ENCODE measurements around the gene ATP5MC3. TPM values are rescaled to one million over a fixed set of nuclear protein-coding genes. Genes with fewer than 3 reads are reported as not detected.

ATP5MC3 gene
- total and polyA plus RNA-seq, 2 donors = 184 to 209 TPM

- H3K36me3 ChIP-seq (ENCODE audit: control insufficient read depth in 2 of 2, insufficient read depth in 2 of 2, low read length in 1 of 2) = no peaks in the 10 kb centered on the region
- H3K4me1 ChIP-seq (ENCODE audit: control insufficient read depth in 2 of 2, insufficient read depth in 2 of 2, low read length in 2 of 2) = peaks cover 2 to 7% of the 10 kb centered on the region in 2 donors
- no peaks in the 10 kb centered on the region for H3K27me3 ChIP-seq (ENCODE audit: control insufficient read depth in 2 of 2, insufficient read depth in 1 of 2, low read length in 1 of 2)
- no peak overlapping the region for H3K27ac ChIP-seq (ENCODE audit: low read depth in 1 of 2, low read length in 1 of 2)
- no peaks in the 10 kb centered on the region for H3K9me3 ChIP-seq (ENCODE audit: control insufficient read depth in 2 of 2, insufficient read depth in 1 of 2, low read length in 1 of 2)
- 97% methylated on average over 8 of the region's 8 CpGs for WGBS
- H3K4me3 ChIP-seq (ENCODE audit: low read length in 2 of 2) = no peak overlapping the region
- no peak for DNase-seq (ENCODE audit: low read depth in 6 of 9, low spot score in 9 of 9)
Measured at GRCh38 chr2:175164235-175164634, 17.3 kb downstream of the ATP5MC3 start.

GRCh38 chr2:175158894-175159293, 22.6 kb downstream of the ATP5MC3 start:
- WGBS = 98% methylated on average over 4 of the region's 4 CpGs
- DNase-seq (ENCODE audit: low read depth in 6 of 9, low spot score in 9 of 9) = no peak
- Histone ChIP-seq H3K4me3 (ENCODE audit: low read length in 2 of 2) (no peak overlapping the region), H3K27me3 (ENCODE audit: control insufficient read depth in 2 of 2, insufficient read depth in 1 of 2, low read length in 1 of 2) (no peaks in the 10 kb centered on the region), H3K4me1 (ENCODE audit: control insufficient read depth in 2 of 2, insufficient read depth in 2 of 2, low read length in 2 of 2) (no peaks in the 10 kb centered on the region), H3K36me3 (ENCODE audit: control insufficient read depth in 2 of 2, insufficient read depth in 2 of 2, low read length in 1 of 2) (peaks cover 0 to 9% of the 10 kb centered on the region in 2 donors), H3K27ac (ENCODE audit: low read depth in 1 of 2, low read length in 1 of 2) (no peak overlapping the region), H3K9me3 (ENCODE audit: control insufficient read depth in 2 of 2, insufficient read depth in 1 of 2, low read length in 1 of 2) (peaks cover 0 to 2% of the 10 kb centered on the region in 2 donors)

- no peaks in the 10 kb centered on the region for H3K4me1 ChIP-seq (ENCODE audit: control insufficient read depth in 2 of 2, insufficient read depth in 2 of 2, low read length in 2 of 2)
- H3K36me3 ChIP-seq (ENCODE audit: control insufficient read depth in 2 of 2, insufficient read depth in 2 of 2, low read length in 1 of 2) = peaks cover 0 to 9% of the 10 kb centered on the region in 2 donors
- peaks cover 0 to 2% of the 10 kb centered on the region in 2 donors for H3K9me3 ChIP-seq (ENCODE audit: control insufficient read depth in 2 of 2, insufficient read depth in 1 of 2, low read length in 1 of 2)
- no peak overlapping the region for H3K27ac ChIP-seq (ENCODE audit: low read depth in 1 of 2, low read length in 1 of 2)
- 88% methylated on average over 5 of the region's 5 CpGs for WGBS
- DNase-seq (ENCODE audit: low read depth in 6 of 9, low spot score in 9 of 9) = no peak
- no peaks in the 10 kb centered on the region for H3K27me3 ChIP-seq (ENCODE audit: control insufficient read depth in 2 of 2, insufficient read depth in 1 of 2, low read length in 1 of 2)
- no peak overlapping the region for H3K4me3 ChIP-seq (ENCODE audit: low read length in 2 of 2)
Measured at GRCh38 chr2:175156534-175156933, 25.0 kb downstream of the ATP5MC3 start.

- H3K27me3 ChIP-seq (ENCODE audit: control insufficient read depth in 2 of 2, insufficient read depth in 1 of 2, low read length in 1 of 2) = no peaks in the 10 kb centered on the region
- peaks cover 0 to 10% of the 10 kb centered on the region in 2 donors for H3K36me3 ChIP-seq (ENCODE audit: control insufficient read depth in 2 of 2, insufficient read depth in 2 of 2, low read length in 1 of 2)
- peaks cover 0 to 2% of the 10 kb centered on the region in 2 donors for H3K9me3 ChIP-seq (ENCODE audit: control insufficient read depth in 2 of 2, insufficient read depth in 1 of 2, low read length in 1 of 2)
- DNase-seq (ENCODE audit: low read depth in 6 of 9, low spot score in 9 of 9) = no peak
- H3K4me1 ChIP-seq (ENCODE audit: control insufficient read depth in 2 of 2, insufficient read depth in 2 of 2, low read length in 2 of 2) = no peaks in the 10 kb centered on the region
- no peak overlapping the region for H3K4me3 ChIP-seq (ENCODE audit: low read length in 2 of 2)
- H3K27ac ChIP-seq (ENCODE audit: low read depth in 1 of 2, low read length in 1 of 2) = no peak overlapping the region
Measured at GRCh38 chr2:175154661-175155082, 26.8 kb downstream of the ATP5MC3 start.

- Histone ChIP-seq H3K9me3 (ENCODE audit: control insufficient read depth in 2 of 2, insufficient read depth in 1 of 2, low read length in 1 of 2) (peaks cover 0 to 2% of the 10 kb centered on the region in 2 donors), H3K4me1 (ENCODE audit: control insufficient read depth in 2 of 2, insufficient read depth in 2 of 2, low read length in 2 of 2) (no peaks in the 10 kb centered on the region), H3K4me3 (ENCODE audit: low read length in 2 of 2) (no peak overlapping the region), H3K27me3 (ENCODE audit: control insufficient read depth in 2 of 2, insufficient read depth in 1 of 2, low read length in 1 of 2) (no peaks in the 10 kb centered on the region), H3K36me3 (ENCODE audit: control insufficient read depth in 2 of 2, insufficient read depth in 2 of 2, low read length in 1 of 2) (peaks cover 0 to 26% of the 10 kb centered on the region in 2 donors), H3K27ac (ENCODE audit: low read depth in 1 of 2, low read length in 1 of 2) (no peak overlapping the region)
- WGBS = 94% methylated on average over 2 of the region's 2 CpGs
- DNase-seq (ENCODE audit: low read depth in 6 of 9, low spot score in 9 of 9) = no peak
Measured at GRCh38 chr2:175152242-175152641, 29.3 kb downstream of the ATP5MC3 start.

- WGBS = 96% methylated on average over 1 of the region's 1 CpG
- DNase-seq (ENCODE audit: low read depth in 6 of 9, low spot score in 9 of 9) = no peak
- no peak overlapping the region for H3K27ac ChIP-seq (ENCODE audit: low read depth in 1 of 2, low read length in 1 of 2)
- no peaks in the 10 kb centered on the region for H3K27me3 ChIP-seq (ENCODE audit: control insufficient read depth in 2 of 2, insufficient read depth in 1 of 2, low read length in 1 of 2)
- H3K36me3 ChIP-seq (ENCODE audit: control insufficient read depth in 2 of 2, insufficient read depth in 2 of 2, low read length in 1 of 2) = peaks cover 0 to 26% of the 10 kb centered on the region in 2 donors
- H3K9me3 ChIP-seq (ENCODE audit: control insufficient read depth in 2 of 2, insufficient read depth in 1 of 2, low read length in 1 of 2) = peaks cover 0 to 2% of the 10 kb centered on the region in 2 donors
- no peaks in the 10 kb centered on the region for H3K4me1 ChIP-seq (ENCODE audit: control insufficient read depth in 2 of 2, insufficient read depth in 2 of 2, low read length in 2 of 2)
- H3K4me3 ChIP-seq (ENCODE audit: low read length in 2 of 2) = no peak overlapping the region
Measured at GRCh38 chr2:175151791-175152190, 29.7 kb downstream of the ATP5MC3 start.

- H3K4me1 ChIP-seq (ENCODE audit: control insufficient read depth in 2 of 2, insufficient read depth in 2 of 2, low read length in 2 of 2) = no peaks in the 10 kb centered on the region
- no peak for DNase-seq (ENCODE audit: low read depth in 6 of 9, low spot score in 9 of 9)
- H3K9me3 ChIP-seq (ENCODE audit: control insufficient read depth in 2 of 2, insufficient read depth in 1 of 2, low read length in 1 of 2) = no peaks in the 10 kb centered on the region
- H3K27me3 ChIP-seq (ENCODE audit: control insufficient read depth in 2 of 2, insufficient read depth in 1 of 2, low read length in 1 of 2) = no peaks in the 10 kb centered on the region
- H3K36me3 ChIP-seq (ENCODE audit: control insufficient read depth in 2 of 2, insufficient read depth in 2 of 2, low read length in 1 of 2) = peaks cover 3 to 33% of the 10 kb centered on the region in 2 donors
- WGBS = 96% methylated on average over 4 of the region's 4 CpGs
- H3K27ac ChIP-seq (ENCODE audit: low read depth in 1 of 2, low read length in 1 of 2) = no peak overlapping the region
- no peak overlapping the region for H3K4me3 ChIP-seq (ENCODE audit: low read length in 2 of 2)
Measured at GRCh38 chr2:175147186-175147585, 34.3 kb downstream of the ATP5MC3 start.

- DNase-seq (ENCODE audit: low read depth in 6 of 9, low spot score in 9 of 9) = no peak
- Histone ChIP-seq H3K27ac (ENCODE audit: low read depth in 1 of 2, low read length in 1 of 2) (no peak overlapping the region), H3K4me1 (ENCODE audit: control insufficient read depth in 2 of 2, insufficient read depth in 2 of 2, low read length in 2 of 2) (no peaks in the 10 kb centered on the region), H3K4me3 (ENCODE audit: low read length in 2 of 2) (no peak overlapping the region), H3K9me3 (ENCODE audit: control insufficient read depth in 2 of 2, insufficient read depth in 1 of 2, low read length in 1 of 2) (no peaks in the 10 kb centered on the region), H3K27me3 (ENCODE audit: control insufficient read depth in 2 of 2, insufficient read depth in 1 of 2, low read length in 1 of 2) (no peaks in the 10 kb centered on the region), H3K36me3 (ENCODE audit: control insufficient read depth in 2 of 2, insufficient read depth in 2 of 2, low read length in 1 of 2) (peaks cover 3 to 32% of the 10 kb centered on the region in 2 donors)
- WGBS = 97% methylated on average over 2 of the region's 2 CpGs
Measured at GRCh38 chr2:175143678-175144077, 37.8 kb downstream of the ATP5MC3 start.

- WGBS = 98% methylated on average over 1 of the region's 1 CpG
- Histone ChIP-seq H3K4me3 (ENCODE audit: low read length in 2 of 2) (no peak overlapping the region), H3K36me3 (ENCODE audit: control insufficient read depth in 2 of 2, insufficient read depth in 2 of 2, low read length in 1 of 2) (peaks cover 3 to 27% of the 10 kb centered on the region in 2 donors), H3K27me3 (ENCODE audit: control insufficient read depth in 2 of 2, insufficient read depth in 1 of 2, low read length in 1 of 2) (no peaks in the 10 kb centered on the region), H3K9me3 (ENCODE audit: control insufficient read depth in 2 of 2, insufficient read depth in 1 of 2, low read length in 1 of 2) (no peaks in the 10 kb centered on the region), H3K4me1 (ENCODE audit: control insufficient read depth in 2 of 2, insufficient read depth in 2 of 2, low read length in 2 of 2) (no peaks in the 10 kb centered on the region), H3K27ac (ENCODE audit: low read depth in 1 of 2, low read length in 1 of 2) (no peak overlapping the region)
- no peak for DNase-seq (ENCODE audit: low read depth in 6 of 9, low spot score in 9 of 9)
Measured at GRCh38 chr2:175143191-175143590, 38.3 kb downstream of the ATP5MC3 start.

- Histone ChIP-seq H3K4me1 (ENCODE audit: control insufficient read depth in 2 of 2, insufficient read depth in 2 of 2, low read length in 2 of 2) (no peaks in the 10 kb centered on the region), H3K36me3 (ENCODE audit: control insufficient read depth in 2 of 2, insufficient read depth in 2 of 2, low read length in 1 of 2) (peaks cover 3 to 23% of the 10 kb centered on the region in 2 donors), H3K9me3 (ENCODE audit: control insufficient read depth in 2 of 2, insufficient read depth in 1 of 2, low read length in 1 of 2) (no peaks in the 10 kb centered on the region), H3K4me3 (ENCODE audit: low read length in 2 of 2) (no peak overlapping the region), H3K27me3 (ENCODE audit: control insufficient read depth in 2 of 2, insufficient read depth in 1 of 2, low read length in 1 of 2) (no peaks in the 10 kb centered on the region), H3K27ac (ENCODE audit: low read depth in 1 of 2, low read length in 1 of 2) (no peak overlapping the region)
- 92% methylated on average over 2 of the region's 2 CpGs for WGBS
- DNase-seq (ENCODE audit: low read depth in 6 of 9, low spot score in 9 of 9) = no peak
Measured at GRCh38 chr2:175140332-175140731, 41.2 kb downstream of the ATP5MC3 start.
